Adrenal gland (tissue), 12 donors: ENCODE results near the gene RELA. TPM values are rescaled to one million over a fixed set of nuclear protein-coding genes. Genes with fewer than 3 reads are reported as not detected.
A peak's percentile ranks its signal among the peaks of the same experiment; 100 is the strongest.
"Not testable (repeated sequence)": the region's sequence is repeated elsewhere in the genome, so short reads cannot be mapped to it uniquely, and the experiment has no call there.

Experiments used
- DNase-seq, 7 donors: peaks; one replicate each; pipeline ENCODE4 v3.0.0-alpha.2; 2019 to 2020
- H3K27ac ChIP-seq, 5 donors: fragments of 200-600 bp; sonication (generic) in 4 of 5; 1 replicate in 3 of 5; 2 replicates in 2 of 5; pipeline versions ENCODE4 v1.5.1 to v1.8.0; 2016 to 2020; ENCODE audit warnings: mild to moderate bottlenecking in 1 of 5
- H3K27me3 ChIP-seq: fragments of 200-600 bp; 2 replicates; pipeline ENCODE4 v1.8.0; 2021
- H3K36me3 ChIP-seq, 2 donors: fragments of 200-600 bp; replicated peaks in 1 of 2; 1 replicate in 1 of 2; 2 replicates in 1 of 2; pipeline versions ENCODE4 v1.5.1 to v1.8.0; 2018 to 2022
- H3K4me1 ChIP-seq, 2 donors: fragments of 200-600 bp; replicated peaks in 1 of 2; 1 replicate in 1 of 2; 2 replicates in 1 of 2; pipeline versions ENCODE4 v1.5.1 to v1.8.0; 2018 to 2021
- H3K4me3 ChIP-seq, 4 donors: fragments of 200-600 bp; sonication (generic) in 3 of 4; one replicate each; pipeline ENCODE4 v1.5.1; 2016 to 2018
- H3K9me3 ChIP-seq, 3 donors: fragments of 200-600 bp; sonication (generic) in 1 of 3; replicated peaks in 1 of 3; 1 replicate in 2 of 3; 2 replicates in 1 of 3; pipeline versions ENCODE4 v1.5.1 to v1.8.0; 2016 to 2021
- POLR2A ChIP-seq, 2 donors: fragments of 450-650 bp; IDR thresholded peaks; one replicate each; pipeline ENCODE4 v1.6.1; 2017; ENCODE audit warnings: antibody characterized with exemption in 2 of 2, mild to moderate bottlenecking in 2 of 2, moderate library complexity in 1 of 2
- WGBS, 4 donors: extraction: QIAGEN DNeasy Blood & Tissue Kit in 2 of 4; methylation state at CpG; one replicate each; pipeline versions ENCODE4 v1.1.5 to v1.1.7; 2013 to 2017; 5-methylcytosine and 5-hydroxymethylcytosine counted together
- intact Hi-C, 2 donors: fragments of 100-400 bp; cut with DNase I; formaldehyde crosslinking; loops; one replicate each; pipeline versions ENCODE4 v1.14.1 to v1.15.0; 2022 to 2023
- polyA plus RNA-seq, 3 donors: library from polyadenylated mRNA; stranded (reverse); fragments of 200-250 nt in 2 of 3; fragments of 350-450 nt in 1 of 3; fragmentation: Illumina TruSeq in 1 of 3; extraction: RNeasy Lipid Tissue Mini Kit (QIAGEN cat#74804) in 1 of 3; gene quantifications; one replicate each; pipeline ENCODE4 v1.2.3, GENCODE V29; 2013 to 2014
- total RNA-seq, 9 donors: library from RNA; depleted of rRNA in 4 of 9; stranded (reverse); fragments of >200 nt in 4 of 9; fragments of 120-200 nt in 1 of 9; fragmentation: NEBNext Ultra II Directional in 1 of 9; extraction: Animal tissue kit (Norgen Biotek cat#: 25700) in 1 of 9; gene quantifications; one replicate each; pipeline versions ENCODE4 v1.1.0 to v1.2.4, GENCODE V29; 2013 to 2023
- TF ChIP-seq, protein P1 (sequence below), 6 experiments: fragments of 450-650 bp in 4 of 6; fragments of 200-600 bp in 2 of 6; sonication (generic) in 1 of 6; IDR thresholded peaks; 1 replicate in 5 of 6; 2 replicates in 1 of 6; pipeline versions ENCODE4 v1.5.1 to v1.8.0; 2016 to 2021; ENCODE audit warnings: antibody characterized with exemption in 6 of 6, mild to moderate bottlenecking in 2 of 6, moderate library complexity in 1 of 6
- donor health status: healthy with polysubstance abuse.
- donor health status: Bipolar disorder and iron deficiency.
- donor health status: DM: yes; HTN: yes; CAD: no.
- donor health status: DM: no; HTN: no; CAD: no.
- donor health status: DM: no; HTN: no; CAD: no.
- donor health status: DM: yes; HTN: yes; CAD: no.

Gene RELA
- total and polyA plus RNA-seq, 12 donors: 19.3 to 76.2 (median 64.1) TPM

DNA sequence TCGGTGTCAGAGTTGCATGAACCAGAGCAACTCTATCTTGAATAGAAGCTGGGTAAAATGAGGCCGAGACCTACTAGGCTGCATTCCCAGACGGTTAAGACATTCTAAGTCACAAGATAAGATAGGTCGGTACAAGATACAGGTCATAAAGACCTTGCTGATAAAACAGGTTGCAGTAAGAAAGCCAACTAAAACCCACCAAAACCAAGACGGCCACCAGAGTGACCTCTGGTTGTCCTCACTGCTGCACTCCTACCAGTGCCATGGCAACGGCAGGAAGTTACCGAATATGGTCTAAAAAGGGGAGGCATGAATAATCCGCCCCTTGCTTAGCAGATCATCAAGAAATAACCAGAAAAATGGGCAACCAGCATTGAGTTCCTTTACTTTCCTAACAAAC lies 46.9 kb upstream of the RELA start:
- Histone ChIP-seq H3K4me1 (peaks cover 7 to 15% of the 10 kb centered on the region in 2 donors), H3K27me3 (no peaks in the 10 kb centered on the region), H3K4me3 (no peak overlapping the region), H3K36me3 (peaks cover 0 to 15% of the 10 kb centered on the region in 2 donors), H3K27ac (no peak overlapping the region), H3K9me3 (no peaks in the 10 kb centered on the region)
- peak in 1 of 7 donors; percentile 11 for DNase-seq
- intact Hi-C loops: loop anchor here in 1 of 2 donors (5.0 kb wide), 1 partner anchor 73 kb away; the partner anchor contains the start of gene AP5B1
- WGBS, 4 donors: 54 to 66% (median 58%) methylated on average over 8 of the region's 8 CpGs
- TF ChIP-seq, protein P1, sequence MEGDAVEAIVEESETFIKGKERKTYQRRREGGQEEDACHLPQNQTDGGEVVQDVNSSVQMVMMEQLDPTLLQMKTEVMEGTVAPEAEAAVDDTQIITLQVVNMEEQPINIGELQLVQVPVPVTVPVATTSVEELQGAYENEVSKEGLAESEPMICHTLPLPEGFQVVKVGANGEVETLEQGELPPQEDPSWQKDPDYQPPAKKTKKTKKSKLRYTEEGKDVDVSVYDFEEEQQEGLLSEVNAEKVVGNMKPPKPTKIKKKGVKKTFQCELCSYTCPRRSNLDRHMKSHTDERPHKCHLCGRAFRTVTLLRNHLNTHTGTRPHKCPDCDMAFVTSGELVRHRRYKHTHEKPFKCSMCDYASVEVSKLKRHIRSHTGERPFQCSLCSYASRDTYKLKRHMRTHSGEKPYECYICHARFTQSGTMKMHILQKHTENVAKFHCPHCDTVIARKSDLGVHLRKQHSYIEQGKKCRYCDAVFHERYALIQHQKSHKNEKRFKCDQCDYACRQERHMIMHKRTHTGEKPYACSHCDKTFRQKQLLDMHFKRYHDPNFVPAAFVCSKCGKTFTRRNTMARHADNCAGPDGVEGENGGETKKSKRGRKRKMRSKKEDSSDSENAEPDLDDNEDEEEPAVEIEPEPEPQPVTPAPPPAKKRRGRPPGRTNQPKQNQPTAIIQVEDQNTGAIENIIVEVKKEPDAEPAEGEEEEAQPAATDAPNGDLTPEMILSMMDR (IDR thresholded peaks at IDR 0.05): no peak
- no peak for TF ChIP-seq POLR2A (IDR thresholded peaks at IDR 0.05)

DNA sequence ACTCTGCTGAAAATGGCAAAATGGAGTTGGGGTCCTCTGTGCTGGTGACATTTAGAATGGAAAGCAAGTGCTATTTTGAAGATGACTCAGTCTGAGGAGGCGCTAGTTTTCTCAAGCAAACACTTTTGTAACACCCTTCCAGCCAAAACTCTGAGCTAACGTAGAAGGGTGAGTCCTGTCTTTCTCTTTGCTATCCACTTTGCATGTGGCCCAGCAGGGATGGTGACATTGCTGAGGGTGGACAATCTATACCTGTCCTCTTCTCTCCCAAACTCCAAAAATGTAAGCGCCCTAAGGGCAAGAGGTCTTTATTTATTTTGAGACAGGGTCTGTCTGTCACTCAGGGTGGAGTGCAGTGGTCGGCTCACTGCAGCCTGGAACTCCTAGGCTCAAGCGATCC lies 45.7 kb upstream of the RELA start:
- no peak for TF ChIP-seq POLR2A (IDR thresholded peaks at IDR 0.05)
- TF ChIP-seq, protein P1 (IDR thresholded peaks at IDR 0.05): no peak
- Histone ChIP-seq H3K4me3 (no peak overlapping the region), H3K4me1 (peaks cover 7 to 15% of the 10 kb centered on the region in 2 donors), H3K36me3 (peaks cover 0 to 3% of the 10 kb centered on the region in 2 donors), H3K27me3 (peaks cover 10% of the 10 kb centered on the region), H3K27ac (no peak overlapping the region), H3K9me3 (no peaks in the 10 kb centered on the region)
- no peak for DNase-seq
- intact Hi-C loops: no loop called here
- 77 to 85% (median 79%) methylated on average over 5 of the region's 5 CpGs for WGBS, 4 donors

DNA sequence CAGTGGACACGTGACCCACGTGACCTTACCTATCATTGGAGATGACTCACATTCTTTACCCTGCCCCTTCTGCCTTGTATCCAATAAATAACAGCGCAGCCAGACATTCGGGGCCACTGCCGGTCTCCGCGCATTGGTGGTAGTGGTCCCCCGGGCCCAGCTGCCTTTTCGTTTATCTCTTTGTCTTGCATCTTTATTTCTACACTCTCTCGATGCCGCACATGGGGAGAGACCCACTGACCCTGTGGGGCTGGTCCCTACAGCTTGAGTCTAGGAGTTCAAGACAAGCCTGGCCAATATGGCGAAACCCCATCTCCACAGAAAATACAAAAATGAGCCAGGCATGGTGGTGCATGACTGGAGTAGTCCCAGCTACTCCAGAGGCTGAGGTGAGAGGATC lies 44.3 kb upstream of the RELA start:
- DNase-seq, H3K9me3 ChIP-seq, intact Hi-C loops, H3K36me3 ChIP-seq, H3K4me1 ChIP-seq, H3K27ac ChIP-seq, H3K4me3 ChIP-seq: not testable (repeated sequence)
- 44 to 62% (median 51%) methylated on average over 10 to 12 of the region's 12 CpGs for WGBS, 4 donors
- H3K27me3 ChIP-seq: peaks cover 20% of the 10 kb centered on the region

DNA sequence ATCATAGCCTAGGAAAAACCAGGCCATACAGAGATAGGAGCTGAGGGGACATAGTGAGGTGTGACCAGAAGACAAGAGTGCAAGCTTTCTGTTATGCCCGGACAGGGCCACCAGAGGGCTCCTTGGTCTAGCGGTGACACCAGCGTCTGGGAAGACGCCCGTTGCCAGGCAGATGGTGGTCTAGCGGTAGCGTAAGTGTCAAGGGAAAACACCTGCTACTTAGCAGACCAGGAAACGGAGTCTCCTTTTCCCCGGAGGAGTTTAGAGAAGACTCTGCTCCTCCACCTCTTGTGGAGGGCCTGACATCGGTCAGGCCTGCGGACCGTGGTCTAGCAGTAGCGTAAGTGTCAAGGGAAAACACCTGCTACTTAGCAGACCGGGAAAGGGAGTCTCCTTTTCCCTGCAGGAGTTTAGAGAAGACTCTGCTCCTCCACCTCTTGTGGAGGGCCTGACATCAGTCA lies 43.6 kb upstream of the RELA start:
- 7 to 17% (median 7%) methylated on average over 9 to 14 of the region's 14 CpGs for WGBS, 4 donors
- H3K36me3 ChIP-seq, H3K27ac ChIP-seq, intact Hi-C loops, H3K9me3 ChIP-seq, H3K4me1 ChIP-seq: not testable (repeated sequence)
- peak; percentile 65 to 92 (median 79) for DNase-seq
- TF ChIP-seq, protein P1 (IDR thresholded peaks at IDR 0.05): peak; percentile 55 to 86 (median 72)
- Histone ChIP-seq H3K4me3 (peak overlapping the region in 1 of 4 donors; percentile 39), H3K27me3 (peaks cover 22% of the 10 kb centered on the region)

DNA sequence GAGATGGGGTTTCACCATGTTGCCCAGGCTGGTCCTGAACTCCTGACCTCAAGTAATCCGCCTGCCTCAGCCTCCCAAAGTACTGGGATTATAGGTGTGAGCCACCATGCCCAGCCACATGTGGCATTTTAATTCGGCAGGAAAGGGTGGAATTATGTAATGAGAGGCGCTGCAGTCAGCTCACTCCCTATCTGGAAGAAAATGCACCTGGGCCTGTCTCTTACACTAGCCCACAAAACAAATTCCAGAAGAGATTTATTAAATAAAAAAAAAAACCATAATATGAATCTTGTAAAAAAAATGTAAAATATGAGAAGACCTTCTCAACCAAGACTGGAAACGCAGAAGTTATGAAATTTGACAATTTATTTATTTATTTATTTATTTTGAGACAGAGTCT lies 41.1 kb upstream of the RELA start:
- no peak for TF ChIP-seq POLR2A (IDR thresholded peaks at IDR 0.05)
- TF ChIP-seq, protein P1 (IDR thresholded peaks at IDR 0.05): no peak
- no peaks in the 10 kb centered on the region for H3K4me1 ChIP-seq
- intact Hi-C loops: no loop called here
- no peaks in the 10 kb centered on the region for H3K9me3 ChIP-seq
- H3K27ac ChIP-seq: no peak overlapping the region
- no peak overlapping the region for H3K4me3 ChIP-seq
- peaks cover 22% of the 10 kb centered on the region for H3K27me3 ChIP-seq
- no peak for DNase-seq
- no peaks in the 10 kb centered on the region for H3K36me3 ChIP-seq
- 62 to 71% (median 65%) methylated on average over 4 of the region's 4 CpGs for WGBS, 4 donors
